ENCODE results near the gene TMEM8B. TPM values are rescaled to one million over a fixed set of nuclear protein-coding genes. Genes with fewer than 3 reads are reported as not detected.

The TMEM8B gene
- total RNA-seq, 2 donors from 2014 or later = 16.1 to 18.5 TPM

DNA sequence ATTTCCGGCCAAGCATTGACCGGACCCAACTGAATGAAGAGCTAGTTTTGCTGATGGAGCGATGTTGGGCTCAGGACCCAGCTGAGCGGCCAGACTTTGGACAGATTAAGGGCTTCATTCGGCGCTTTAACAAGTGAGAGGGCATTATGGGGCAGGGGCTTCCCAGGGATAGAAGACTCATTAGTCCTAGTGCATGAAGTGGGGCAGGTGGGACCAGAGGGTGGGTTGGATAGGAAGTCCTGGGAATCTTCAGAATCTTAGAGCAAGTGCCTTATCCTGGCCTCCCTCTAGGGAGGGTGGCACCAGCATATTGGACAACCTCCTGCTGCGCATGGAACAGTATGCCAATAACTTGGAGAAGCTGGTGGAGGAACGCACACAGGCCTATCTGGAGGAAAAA lies 22.9 kb upstream of the TMEM8B start:
- no peak for DNase-seq (ENCODE audit: low spot score)
- intact Hi-C loops (cut with DNase I) = no loop called here

DNA sequence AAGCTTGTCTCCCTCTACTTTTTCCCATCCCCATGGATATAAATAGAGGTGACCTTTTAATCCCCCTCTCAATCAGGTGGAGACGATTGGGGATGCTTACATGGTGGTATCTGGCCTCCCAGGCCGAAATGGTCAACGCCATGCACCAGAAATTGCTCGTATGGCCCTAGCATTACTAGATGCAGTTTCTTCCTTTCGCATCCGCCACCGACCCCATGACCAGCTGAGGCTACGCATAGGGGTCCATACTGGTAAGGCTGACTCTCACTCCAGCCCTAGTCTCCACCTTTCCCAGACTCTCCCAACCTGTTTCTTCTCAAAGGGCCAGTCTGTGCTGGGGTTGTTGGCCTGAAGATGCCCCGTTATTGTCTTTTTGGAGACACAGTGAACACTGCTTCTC lies 20.6 kb upstream of the TMEM8B start:
- no peak for DNase-seq (ENCODE audit: low spot score)
- intact Hi-C loops (cut with DNase I) = no loop called here

DNA sequence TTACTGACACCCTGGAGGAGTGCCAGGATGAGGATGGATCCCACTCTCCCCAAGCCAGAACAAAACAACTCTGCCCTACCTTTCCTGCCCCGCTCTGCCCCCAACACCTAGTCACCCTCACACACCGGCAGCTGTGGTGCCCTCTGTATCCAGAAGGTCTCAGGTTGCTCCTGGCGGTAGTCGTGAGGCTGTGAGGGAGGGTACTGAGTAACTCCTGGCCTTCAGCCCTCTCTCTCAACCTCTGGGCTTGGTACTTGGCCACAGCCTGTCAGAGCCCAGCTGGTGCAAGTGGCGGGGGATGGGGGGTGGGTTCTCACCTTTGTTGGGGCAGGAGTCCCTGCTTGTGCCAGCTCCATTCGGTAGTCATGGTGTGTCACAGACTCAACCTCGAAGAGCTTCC lies 18.9 kb upstream of the TMEM8B start:
- intact Hi-C loops (cut with DNase I) = loop anchor here in 1 of 2 donors (10.0 kb wide), 1 partner anchor 145 kb away; the partner anchor contains the start of gene ARHGEF39
- no peak for DNase-seq (ENCODE audit: low spot score)

DNA sequence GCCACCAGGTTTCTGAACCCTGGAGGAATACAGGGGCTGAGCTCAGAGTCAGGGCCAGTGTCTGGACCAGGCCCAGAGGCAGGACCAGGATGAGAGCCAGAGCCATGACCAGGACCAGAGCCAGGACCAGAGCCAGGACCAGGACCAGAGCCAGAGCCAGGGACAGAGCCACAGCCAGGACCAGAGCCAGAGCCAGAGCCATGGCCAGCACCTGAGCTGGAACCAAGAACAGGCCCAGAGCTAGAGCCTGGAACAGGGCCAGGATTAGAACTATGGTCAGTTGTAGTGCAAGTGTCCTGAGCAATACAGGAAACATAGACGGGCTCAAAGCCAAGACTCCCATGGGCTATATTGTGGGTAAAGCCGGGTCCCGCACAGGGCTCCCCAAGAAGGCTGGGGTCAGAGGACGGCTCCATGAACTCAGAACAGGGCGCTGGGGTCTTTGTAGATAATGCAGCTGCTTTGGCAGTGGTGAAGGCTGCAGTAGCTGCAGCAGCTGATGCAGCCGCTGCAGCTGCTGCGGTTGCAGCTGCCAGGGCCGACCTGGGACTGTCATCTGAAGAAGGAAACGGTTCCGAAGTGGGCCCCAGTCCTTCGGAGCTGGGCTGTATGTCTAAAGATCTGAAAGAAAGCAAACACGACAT lies 17.5 kb upstream of the TMEM8B start:
- intact Hi-C loops (cut with DNase I) = loop anchor here in 1 of 2 donors (10.0 kb wide), 1 partner anchor 147 kb away; the partner anchor contains the start of gene ARHGEF39
- no peak for DNase-seq (ENCODE audit: low spot score)

DNA sequence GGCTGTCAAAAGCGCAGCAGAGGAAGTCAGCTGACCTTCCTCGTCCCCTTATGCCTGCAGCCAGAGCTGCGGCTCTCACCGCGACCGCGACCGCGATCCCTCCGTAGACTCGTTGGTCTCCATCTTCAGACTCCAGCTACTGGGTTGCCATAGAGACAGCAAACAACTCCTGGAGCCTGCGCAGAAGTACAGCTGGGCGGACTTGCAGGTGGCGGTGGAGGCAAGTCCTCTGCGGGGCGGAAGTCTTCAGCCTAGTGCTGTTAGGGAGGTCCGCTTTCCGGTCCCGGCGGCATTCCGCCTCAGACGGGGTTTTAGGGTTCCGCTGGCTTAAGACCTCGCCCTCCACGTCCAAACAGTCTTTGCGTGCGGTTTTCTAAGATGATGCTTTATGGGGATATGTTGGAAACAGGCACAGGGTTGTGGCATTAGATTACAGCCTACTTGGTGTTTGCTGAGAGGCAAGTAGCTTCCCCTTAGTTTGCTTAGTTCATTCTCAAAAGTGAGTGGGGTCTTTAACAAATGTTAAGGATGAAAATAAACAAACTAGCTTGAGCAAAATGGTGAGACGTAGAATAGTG lies 16.9 kb upstream of the TMEM8B start, which contains the start of gene SPAG8:
SPAG8 (minus strand) TSS at position 238 of the 578 bp plus-strand sequence; CDS start at position 123, 115 bp downstream.
- intact Hi-C loops (cut with DNase I) = loop anchor here in 1 of 2 donors (10.0 kb wide), 1 partner anchor 147 kb away; the partner anchor contains the start of gene ARHGEF39
- DNase-seq (ENCODE audit: low spot score) = peak; percentile 98

DNA sequence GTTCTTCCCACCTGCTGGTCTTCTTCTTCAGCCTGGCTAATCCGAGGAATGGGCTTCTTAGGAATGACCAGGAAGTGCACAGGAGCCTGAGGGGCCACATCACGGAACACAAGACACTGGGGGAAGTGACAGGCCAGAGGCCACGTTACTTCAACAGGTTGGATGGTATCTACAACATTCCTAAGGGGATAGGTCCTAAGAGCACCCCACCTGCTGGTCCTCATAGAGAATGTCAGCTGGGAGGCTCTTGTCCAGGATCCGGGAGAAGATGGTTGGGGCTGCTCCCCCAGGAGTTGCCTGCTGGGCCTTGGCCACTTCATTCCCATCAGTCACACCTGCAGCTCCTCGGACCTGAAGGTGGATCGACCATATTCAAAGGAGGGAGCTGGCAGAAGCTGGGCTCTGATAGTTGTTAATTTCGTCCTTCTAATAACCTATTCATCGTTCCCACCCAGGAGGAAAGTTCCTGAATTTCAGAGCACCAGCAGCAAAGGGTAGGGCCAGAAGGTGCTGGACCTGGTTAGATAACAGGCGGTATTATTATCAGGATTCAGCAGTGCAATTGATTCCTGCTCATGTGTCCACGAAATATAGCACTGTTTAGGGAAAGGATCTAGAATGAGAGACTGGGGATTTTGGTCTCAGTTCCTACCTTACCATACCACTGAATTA lies 15.5 kb upstream of the TMEM8B start:
- intact Hi-C loops (cut with DNase I) = loop anchor here in 1 of 2 donors (10.0 kb wide), 1 partner anchor 149 kb away; the partner anchor contains the start of gene ARHGEF39
- no peak for DNase-seq (ENCODE audit: low spot score)

DNA sequence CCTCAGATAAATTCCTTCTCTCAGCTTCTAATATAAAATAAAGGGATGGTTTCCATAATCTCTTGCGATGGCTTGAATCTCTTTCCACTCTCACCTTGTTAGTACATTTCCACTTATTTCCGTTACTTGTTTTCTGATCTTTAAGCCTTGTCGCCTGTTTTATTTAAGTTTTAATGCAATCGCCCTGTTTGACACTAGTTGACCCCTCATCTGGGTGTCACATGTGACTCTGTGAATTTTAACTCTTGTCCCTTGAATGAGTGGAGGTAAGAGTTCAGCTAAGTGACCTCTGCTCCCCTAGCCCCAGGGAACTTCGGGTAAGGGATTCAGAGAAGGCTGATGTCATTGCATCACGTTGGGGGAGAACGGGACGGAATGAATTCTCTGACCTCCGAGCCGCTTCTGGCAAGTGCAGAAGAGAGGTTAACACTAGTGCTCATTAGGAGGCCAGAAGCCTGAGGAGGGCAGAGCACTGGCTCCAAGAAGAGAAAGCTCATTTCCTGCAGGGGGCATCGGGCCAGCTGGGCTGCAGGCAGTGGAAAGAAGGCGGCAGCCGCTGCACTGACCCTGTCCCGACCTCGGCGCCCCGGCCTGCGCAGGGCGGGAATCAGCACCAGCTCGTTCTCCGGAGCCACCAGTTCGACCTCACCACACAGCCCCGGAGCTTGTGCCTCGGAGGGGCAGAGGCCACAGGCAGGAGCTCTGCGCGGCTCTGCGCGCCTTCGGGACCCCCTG lies 14.8 kb upstream of the TMEM8B start:
- intact Hi-C loops (cut with DNase I) = loop anchor here in 1 of 2 donors (10.0 kb wide), 1 partner anchor 149 kb away; the partner anchor contains the start of gene ARHGEF39
- DNase-seq (ENCODE audit: low spot score) = peak; percentile 92

DNA sequence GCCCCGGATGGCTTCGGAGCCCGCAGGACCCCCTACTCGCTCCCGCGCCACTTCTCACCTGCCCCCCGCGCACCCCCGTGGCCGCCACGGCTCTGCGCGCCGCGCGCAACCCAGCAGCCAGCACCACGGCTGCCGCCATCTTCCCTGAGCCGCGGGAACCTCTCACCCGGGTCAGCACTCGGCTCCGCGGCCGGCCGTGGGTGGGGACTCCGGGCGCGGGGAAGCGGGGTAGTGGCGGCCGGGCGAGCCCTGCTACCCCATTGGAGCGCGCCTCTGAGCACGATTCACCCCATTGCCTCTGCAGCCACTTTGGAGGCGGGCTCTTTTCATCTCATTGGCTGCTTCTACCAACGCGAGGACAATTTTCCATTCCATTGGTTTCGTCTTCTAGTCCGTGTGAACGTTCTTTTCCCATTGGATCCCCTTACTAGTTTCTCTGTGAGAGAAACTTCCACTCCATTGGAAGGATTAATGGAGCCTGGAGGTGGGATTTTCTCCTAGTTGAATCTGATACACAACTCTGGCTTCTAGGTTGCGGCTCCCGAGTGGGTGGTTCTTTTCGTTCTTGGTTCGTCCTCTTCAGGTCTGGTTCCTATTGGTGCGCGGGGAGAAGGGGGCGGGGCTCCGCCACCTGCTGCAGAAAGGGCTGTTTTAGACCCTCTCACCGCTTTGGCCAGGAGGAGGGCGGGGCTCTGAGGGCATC lies 14.0 kb upstream of the TMEM8B start, which contains the start of gene HINT2:
HINT2 (minus strand) TSS at position 202 of the 703 bp plus-strand sequence; CDS start at position 139, 63 bp downstream.
- intact Hi-C loops (cut with DNase I) = loop anchor here in 1 of 2 donors (10.0 kb wide), 1 partner anchor 150 kb away; the partner anchor contains the start of gene ARHGEF39
- peak; percentile 98 for DNase-seq (ENCODE audit: low spot score)

DNA sequence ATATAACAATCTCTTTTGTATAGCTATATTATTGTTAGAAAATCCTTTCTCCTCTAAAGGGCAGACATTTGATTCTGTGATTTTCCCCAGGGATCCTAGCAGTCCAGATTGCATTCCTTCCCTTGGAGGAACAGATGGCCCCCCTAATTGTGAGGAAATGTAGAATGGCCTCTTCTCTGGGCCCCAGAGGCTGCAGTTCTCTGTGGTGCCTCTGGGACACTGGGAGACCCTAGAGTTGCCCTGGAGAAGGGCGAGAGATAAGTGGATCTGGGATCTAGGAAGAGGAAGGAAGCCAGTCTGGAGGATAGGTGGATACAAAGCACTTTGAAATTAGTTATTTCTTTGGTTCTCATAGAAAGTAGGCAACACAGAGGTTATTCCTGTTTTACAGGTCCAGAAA lies 12.3 kb upstream of the TMEM8B start:
- intact Hi-C loops (cut with DNase I) = loop anchor here in 1 of 2 donors (10.0 kb wide), 1 partner anchor 152 kb away; the partner anchor contains the start of gene ARHGEF39
- no peak for DNase-seq (ENCODE audit: low spot score)

DNA sequence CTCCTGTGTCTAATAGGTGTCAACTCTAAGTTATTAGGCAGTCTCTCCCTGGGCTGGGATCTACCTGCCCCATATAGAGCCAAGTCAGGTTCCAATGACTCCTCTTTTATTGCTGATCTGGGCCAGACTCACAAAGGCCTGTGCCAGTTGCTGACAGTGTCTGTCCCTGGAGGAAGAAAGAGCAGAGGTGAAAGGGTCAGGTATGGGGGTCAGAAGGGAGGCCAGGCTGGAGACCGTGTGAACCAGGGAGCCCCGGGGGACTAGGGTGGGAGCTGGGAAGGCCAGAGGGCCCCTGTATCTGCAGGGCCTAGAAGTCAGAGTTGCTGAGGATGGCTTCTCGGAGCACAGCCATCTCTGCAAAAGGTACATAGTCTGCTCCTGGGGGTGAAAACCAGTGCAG lies 10.7 kb upstream of the TMEM8B start:
- no peak for DNase-seq (ENCODE audit: low spot score)
- intact Hi-C loops (cut with DNase I) = loop anchor here in 1 of 2 donors (10.0 kb wide), 1 partner anchor 154 kb away; the partner anchor contains the start of gene ARHGEF39

DNA sequence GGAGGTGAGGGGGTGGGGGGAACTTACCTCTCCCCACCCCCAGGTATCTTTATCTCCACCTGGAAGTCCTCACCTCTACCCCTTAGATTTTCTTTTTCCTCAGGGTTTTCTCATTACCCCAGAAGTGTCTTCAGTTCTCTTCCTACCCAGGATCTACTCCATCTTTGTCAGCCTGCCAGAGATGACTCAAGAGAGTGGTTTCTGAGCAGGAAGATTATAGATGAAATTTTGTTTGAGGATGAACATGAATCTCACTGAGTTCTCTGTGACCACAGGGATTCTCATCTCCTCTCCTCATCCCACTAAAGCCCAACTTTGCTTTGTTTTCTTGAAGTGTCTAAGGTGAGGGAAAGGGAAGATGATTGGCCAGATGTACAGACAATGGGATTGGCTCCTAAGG lies 9.0 kb upstream of the TMEM8B start:
- DNase-seq (ENCODE audit: low spot score) = no peak
- intact Hi-C loops (cut with DNase I) = no loop called here

DNA sequence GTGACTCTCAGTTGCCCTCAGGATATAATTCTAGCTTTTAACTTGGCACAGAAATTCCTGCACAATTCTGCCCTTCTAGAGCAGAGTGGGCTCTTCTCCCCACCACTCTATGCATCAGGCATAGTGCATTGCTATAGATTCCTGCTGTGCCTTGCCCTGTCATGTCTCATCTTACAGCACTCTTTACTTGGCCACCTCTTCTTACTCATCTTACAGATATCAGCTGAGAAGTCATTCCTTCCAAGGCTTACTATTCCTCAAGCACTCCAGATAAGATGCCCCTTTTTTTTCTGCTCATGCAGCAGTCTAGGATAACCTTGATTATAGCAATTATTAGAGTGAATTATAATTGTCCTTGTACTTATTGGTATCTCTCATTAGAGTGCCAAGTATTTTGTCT lies 6.1 kb upstream of the TMEM8B start:
- intact Hi-C loops (cut with DNase I) = no loop called here
- DNase-seq (ENCODE audit: low spot score) = no peak

DNA sequence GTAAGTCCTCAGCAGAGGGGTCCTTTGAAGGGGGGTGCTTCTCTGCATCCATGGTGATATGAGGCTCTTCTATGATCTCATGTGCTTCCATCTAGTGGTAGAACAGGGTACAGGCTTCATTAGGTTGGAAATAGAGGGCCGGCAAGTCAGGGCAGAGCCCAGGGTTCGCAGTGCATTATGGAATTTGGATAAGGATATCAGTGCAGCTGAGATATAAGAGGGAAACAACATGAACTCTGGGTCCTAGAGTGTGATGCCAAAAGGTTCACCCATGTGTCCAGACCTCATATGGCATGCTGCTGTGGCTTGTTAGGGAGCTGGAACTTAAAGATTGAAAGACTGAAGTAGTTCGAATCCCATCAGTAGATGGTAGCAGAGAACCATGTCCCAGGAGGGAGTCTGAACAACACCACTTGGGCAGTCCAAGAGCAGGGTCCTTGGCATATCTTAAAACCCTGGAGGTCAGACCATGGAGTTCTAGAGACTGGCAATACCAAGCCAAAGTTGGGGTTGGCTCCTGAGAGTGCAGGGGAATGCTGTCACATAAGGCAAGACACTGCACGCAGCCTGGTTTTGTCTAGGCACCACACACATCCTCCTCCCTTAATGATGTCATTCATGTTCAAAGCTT lies 2.8 kb upstream of the TMEM8B start:
- intact Hi-C loops (cut with DNase I) = loop anchor here in 1 of 2 donors (5.0 kb wide), 1 partner anchor 34 kb away; the partner anchor contains the start of gene NPR2
- no peak for DNase-seq (ENCODE audit: low spot score)

DNA sequence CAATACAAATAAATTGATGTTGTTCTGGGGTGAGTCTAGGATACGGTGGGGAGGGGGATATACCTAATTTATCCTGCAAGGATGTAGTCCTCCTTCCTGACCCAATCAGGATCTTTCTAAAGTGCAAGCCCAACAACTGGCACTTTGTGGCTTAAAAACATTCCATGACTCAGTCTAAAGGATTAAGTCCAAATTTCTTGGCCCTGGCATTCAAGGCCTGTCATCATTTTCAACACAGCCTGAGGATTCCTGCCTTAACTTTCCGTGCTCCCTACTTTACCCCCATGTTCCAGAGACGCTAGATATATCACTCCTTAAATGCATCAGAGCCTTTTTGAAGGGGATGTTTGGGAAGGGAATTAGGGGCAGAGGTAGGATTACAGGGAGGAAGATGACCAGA lies 1.5 kb upstream of the TMEM8B start:
- intact Hi-C loops (cut with DNase I) = loop anchor here in 1 of 2 donors (5.0 kb wide), 1 partner anchor 35 kb away; the partner anchor contains the start of gene NPR2
- DNase-seq (ENCODE audit: low spot score) = no peak

DNA sequence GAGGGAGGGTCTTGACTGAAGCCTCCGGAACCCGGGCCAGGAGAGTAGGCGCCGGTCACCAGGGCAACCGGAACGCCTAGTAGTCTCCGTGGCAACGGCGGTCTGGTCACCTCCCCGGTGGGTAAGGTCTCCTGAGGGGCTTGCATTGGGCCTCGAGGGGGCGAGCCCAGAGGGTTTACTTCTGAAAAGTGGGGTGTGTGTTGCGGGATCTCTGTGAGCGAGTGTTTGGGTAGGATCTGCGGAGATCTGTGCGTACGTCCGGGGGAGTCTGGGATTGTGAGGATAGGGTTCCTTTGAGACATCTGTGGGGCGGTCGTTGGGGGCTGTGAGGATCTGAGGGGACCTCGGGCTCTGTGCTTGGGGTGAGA lies 328 bp upstream of the TMEM8B start, which contains the start of gene FAM221B:
FAM221B (minus strand) TSS at position 17 of the 368 bp plus-strand sequence. CDS start 2,571 bp downstream, outside the sequence.
- intact Hi-C loops (cut with DNase I) = loop anchor here (1.0 to 5.0 kb wide), 2 partner anchors 35 to 36 kb away; partner anchors contain the start of gene NPR2 (in 1 of the 2)
- DNase-seq (ENCODE audit: low spot score) = no peak

DNA sequence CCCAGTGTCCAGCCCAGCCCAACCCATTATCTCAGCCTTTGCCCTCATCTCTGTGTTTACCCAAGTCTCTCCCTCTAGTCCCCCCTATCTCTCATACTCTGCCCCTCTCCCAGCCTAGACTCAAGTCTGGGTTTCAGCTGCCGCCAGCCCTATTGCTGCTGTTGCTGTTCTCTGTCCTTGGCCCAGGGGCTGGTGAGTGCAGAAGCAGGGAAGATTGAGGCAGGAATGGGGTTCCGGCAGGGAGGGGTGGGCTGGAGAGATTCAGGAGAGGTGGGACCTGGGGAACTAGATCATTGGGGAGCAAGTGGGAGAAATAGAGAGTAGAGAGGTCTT lies 702 bp downstream of the TMEM8B start:
- intact Hi-C loops (cut with DNase I) = loop anchor here in 1 of 2 donors (5.0 kb wide), 1 partner anchor 37 kb away; the partner anchor contains the start of gene NPR2
- DNase-seq (ENCODE audit: low spot score) = no peak

DNA sequence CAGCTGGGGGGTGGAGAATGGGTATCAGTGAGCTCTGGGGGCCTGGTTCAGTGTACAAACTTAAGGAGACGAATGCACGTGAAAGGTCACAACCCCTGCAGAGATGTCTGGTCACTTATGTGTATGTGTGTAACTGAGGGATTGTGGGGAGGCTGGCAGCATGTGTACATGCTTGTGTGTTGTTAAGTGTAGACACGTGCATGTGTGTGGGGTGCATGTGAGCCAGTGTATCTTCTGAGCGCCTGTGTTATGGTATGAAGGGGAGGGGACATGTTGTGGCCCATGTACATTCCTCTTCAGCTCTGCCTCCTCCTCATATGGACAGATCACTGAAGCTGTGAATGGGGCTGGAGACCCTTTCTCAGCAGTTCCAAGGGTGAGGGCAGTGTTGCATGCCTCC lies 2.0 kb downstream of the TMEM8B start:
- intact Hi-C loops (cut with DNase I) = no loop called here
- no peak for DNase-seq (ENCODE audit: low spot score)

DNA sequence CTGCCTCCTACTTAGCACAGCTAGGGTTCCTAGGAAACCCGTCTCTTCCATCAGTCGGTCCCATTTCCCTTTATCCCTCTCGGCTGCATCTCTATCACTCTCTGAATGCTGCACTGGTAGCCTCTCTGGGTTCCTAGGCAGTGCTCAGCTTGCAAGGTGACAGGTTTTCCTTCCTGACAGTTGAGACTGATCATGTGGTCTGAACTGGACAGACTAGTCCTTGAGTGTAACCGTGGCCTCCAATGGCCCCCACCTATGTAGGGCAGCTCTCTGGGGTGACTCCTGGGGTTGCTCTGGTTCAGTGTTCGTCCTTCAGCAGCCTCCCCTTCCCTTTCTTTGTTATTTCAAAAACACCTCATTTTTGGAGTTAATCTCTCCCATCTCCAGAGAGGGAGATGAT lies 3.8 kb downstream of the TMEM8B start:
- intact Hi-C loops (cut with DNase I) = no loop called here
- no peak for DNase-seq (ENCODE audit: low spot score)
